Keratinocyte (primary cell): ENCODE measurements around the gene EMCN.

Experiments
- CTCF ChIP-seq, 3 experiments: IDR thresholded peaks in 1 of 3; conservative IDR thresholded peaks in 1 of 3; optimal IDR thresholded peaks in 1 of 3; 2 replicates in 2 of 3; 3 replicates in 1 of 3; pipeline versions ENCODE3 to v1.5.1; 2011; ENCODE audit warnings: low read length in 3 of 3, mild to moderate bottlenecking in 3 of 3, moderate library complexity in 2 of 3, control low read depth in 1 of 3, inconsistent platforms in 1 of 3; ENCODE audit not compliant: insufficient read depth in 2 of 3; ENCODE audit errors: extremely low read depth in 1 of 3
- EZH2 ChIP-seq: IDR thresholded peaks from one replicate; pipeline ENCODE4 v1.6.1; 2012; ENCODE audit warnings: inconsistent platforms, mild to moderate bottlenecking, low read length, moderate library complexity

GRCh38 chr4:100417565-100417964, 100.3 kb downstream of the EMCN start:
- no peak for TF ChIP-seq CTCF (optimal IDR thresholded peaks at IDR 0.05 in 1 of 3, IDR thresholded peaks at IDR 0.05 in 1 of 3, conservative IDR thresholded peaks at IDR 0.05 in 1 of 3; ENCODE audit: extremely low read depth in 1 of 3, insufficient read depth in 2 of 3, low read length in 3 of 3)
- no peak for TF ChIP-seq EZH2
